H1 (cell line): ENCODE results near the gene JMJD1C.

ENCODE experiments used
- ASH2L ChIP-seq: fragments of 200-600, 300-600 bp; sonication (generic); IDR thresholded peaks from one replicate; pipeline ENCODE4 v1.7.1; 2017; ENCODE audit warnings: low read length
- CHD1 ChIP-seq: IDR thresholded peaks from 2 replicates; pipeline ENCODE4 v1.6.1; 2012; ENCODE audit warnings: low read depth, low read length, improper control_type of control experiment
- EZH2 ChIP-seq: fragments of 200-600 bp; sonication (generic); IDR thresholded peaks from 2 replicates; pipeline ENCODE4 v1.7.1; 2012; ENCODE audit warnings: low read depth, mild to moderate bottlenecking, moderate library complexity, low read length, inconsistent platforms; ENCODE audit not compliant: severe bottlenecking
- HDAC2 ChIP-seq, 2 experiments: fragments of 300-600 bp in 1 of 2; sonication (generic) in 1 of 2; IDR thresholded peaks; 2 replicates each; pipeline ENCODE4 v1.6.1; 2011 to 2012; ENCODE audit warnings: low read depth in 2 of 2, low read length in 2 of 2, mild to moderate bottlenecking in 2 of 2, moderate library complexity in 2 of 2, borderline replicate concordance in 1 of 2, inconsistent platforms in 1 of 2
- KDM5A ChIP-seq: fragments of 200-600 bp; IDR thresholded peaks from 2 replicates; pipeline ENCODE4 v1.7.1; 2012; ENCODE audit warnings: mild to moderate bottlenecking, low read length, inconsistent platforms, mixed read lengths
- POLR2A ChIP-seq, 2 experiments: IDR thresholded peaks; 1 replicate in 1 of 2; 2 replicates in 1 of 2; pipeline ENCODE4 v1.6.1; 2011; ENCODE audit warnings: low read depth in 2 of 2, low read length in 2 of 2, mild to moderate bottlenecking in 2 of 2; ENCODE audit errors: control extremely low read depth in 1 of 2
- POLR2AphosphoS5 ChIP-seq: IDR thresholded peaks from 2 replicates; pipeline ENCODE4 v1.6.1; 2011; ENCODE audit warnings: low read depth, low read length
- TAF1 ChIP-seq: IDR thresholded peaks from 2 replicates; pipeline ENCODE4 v1.6.1; 2011; ENCODE audit warnings: mild to moderate bottlenecking, low read depth, low read length
- TF ChIP-seq, protein P1 (sequence below), 3 experiments: IDR thresholded peaks; 1 replicate in 2 of 3; 2 replicates in 1 of 3; pipeline versions ENCODE4 v1.5.1 to v1.6.1; 2011; ENCODE audit warnings: low read length in 3 of 3, mild to moderate bottlenecking in 3 of 3, inconsistent platforms in 2 of 3, low read depth in 1 of 3, moderate library complexity in 1 of 3; ENCODE audit not compliant: insufficient read depth in 1 of 3; ENCODE audit errors: control extremely low read depth in 1 of 3

- no peak for TF ChIP-seq POLR2AphosphoS5
- TF ChIP-seq, protein P1, sequence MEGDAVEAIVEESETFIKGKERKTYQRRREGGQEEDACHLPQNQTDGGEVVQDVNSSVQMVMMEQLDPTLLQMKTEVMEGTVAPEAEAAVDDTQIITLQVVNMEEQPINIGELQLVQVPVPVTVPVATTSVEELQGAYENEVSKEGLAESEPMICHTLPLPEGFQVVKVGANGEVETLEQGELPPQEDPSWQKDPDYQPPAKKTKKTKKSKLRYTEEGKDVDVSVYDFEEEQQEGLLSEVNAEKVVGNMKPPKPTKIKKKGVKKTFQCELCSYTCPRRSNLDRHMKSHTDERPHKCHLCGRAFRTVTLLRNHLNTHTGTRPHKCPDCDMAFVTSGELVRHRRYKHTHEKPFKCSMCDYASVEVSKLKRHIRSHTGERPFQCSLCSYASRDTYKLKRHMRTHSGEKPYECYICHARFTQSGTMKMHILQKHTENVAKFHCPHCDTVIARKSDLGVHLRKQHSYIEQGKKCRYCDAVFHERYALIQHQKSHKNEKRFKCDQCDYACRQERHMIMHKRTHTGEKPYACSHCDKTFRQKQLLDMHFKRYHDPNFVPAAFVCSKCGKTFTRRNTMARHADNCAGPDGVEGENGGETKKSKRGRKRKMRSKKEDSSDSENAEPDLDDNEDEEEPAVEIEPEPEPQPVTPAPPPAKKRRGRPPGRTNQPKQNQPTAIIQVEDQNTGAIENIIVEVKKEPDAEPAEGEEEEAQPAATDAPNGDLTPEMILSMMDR (IDR thresholded peaks at IDR 0.05; ENCODE audit: control extremely low read depth in 1 of 3, insufficient read depth in 1 of 3, low read depth in 1 of 3, low read length in 3 of 3), result no peak
- TF ChIP-seq KDM5A, result no peak
- TF ChIP-seq EZH2, result no peak
- TF ChIP-seq CHD1, result no peak
- TF ChIP-seq HDAC2 (IDR thresholded peaks at IDR 0.05; ENCODE audit: borderline replicate concordance in 1 of 2, low read depth in 2 of 2, low read length in 2 of 2), result no peak
- no peak for TF ChIP-seq POLR2A (IDR thresholded peaks at IDR 0.05; ENCODE audit: control extremely low read depth in 1 of 2, low read depth in 2 of 2, low read length in 2 of 2)
- no peak for TF ChIP-seq ASH2L
- TF ChIP-seq TAF1, result no peak
Measured at GRCh38 chr10:63468947-63469346, 3.2 kb upstream of the JMJD1C start.
